HUDEP-2 (cell line): ENCODE measurements around the gene TNFRSF18.

Experiments used
- DNase-seq, 76 experiments: peaks; one replicate each; lab custom pipeline; 2025; ENCODE audit not compliant: unreplicated experiment in 76 of 76; lab: John Stamatoyannopoulos, UW

The TNFRSF18 gene

DNA sequence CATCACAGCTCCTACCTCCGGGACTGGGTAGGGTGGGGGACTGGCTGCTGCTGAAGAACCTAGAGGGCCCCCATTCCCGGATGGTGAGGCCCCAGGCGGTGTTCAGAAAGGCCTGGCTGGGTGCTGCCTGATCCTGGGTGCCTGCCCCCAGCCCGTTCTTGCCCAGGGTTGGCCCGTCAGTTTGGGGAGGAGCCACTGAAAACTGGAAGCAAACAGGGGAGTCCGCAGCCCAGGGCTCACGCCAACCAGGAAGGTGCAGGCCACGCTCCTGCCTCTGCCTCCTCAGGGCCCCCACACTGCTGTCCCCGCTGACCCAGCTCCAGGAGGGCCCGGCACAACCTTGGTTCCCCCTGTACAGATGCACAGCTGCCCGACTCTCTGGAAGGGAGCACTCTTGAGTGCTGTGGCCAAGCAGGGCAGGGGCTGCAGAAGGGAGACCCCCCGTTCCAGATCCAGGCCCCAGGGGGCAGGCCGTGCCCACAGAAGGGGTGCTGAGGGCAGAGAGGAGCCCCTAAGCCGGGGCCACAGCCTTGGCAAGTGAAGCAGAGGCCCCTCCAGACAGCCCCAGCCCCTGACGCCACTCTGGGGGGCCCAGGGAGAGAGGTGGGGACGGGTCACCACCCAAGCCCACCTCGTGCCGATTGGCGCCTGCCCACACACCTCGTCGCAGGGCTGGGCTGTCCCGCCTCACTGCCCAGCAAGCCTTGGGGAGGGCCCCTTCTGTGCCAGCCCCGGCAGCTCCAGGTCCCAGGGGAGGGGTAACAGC is 34.6 kb upstream of the TNFRSF18 start:
- DNase-seq: no peak

DNA sequence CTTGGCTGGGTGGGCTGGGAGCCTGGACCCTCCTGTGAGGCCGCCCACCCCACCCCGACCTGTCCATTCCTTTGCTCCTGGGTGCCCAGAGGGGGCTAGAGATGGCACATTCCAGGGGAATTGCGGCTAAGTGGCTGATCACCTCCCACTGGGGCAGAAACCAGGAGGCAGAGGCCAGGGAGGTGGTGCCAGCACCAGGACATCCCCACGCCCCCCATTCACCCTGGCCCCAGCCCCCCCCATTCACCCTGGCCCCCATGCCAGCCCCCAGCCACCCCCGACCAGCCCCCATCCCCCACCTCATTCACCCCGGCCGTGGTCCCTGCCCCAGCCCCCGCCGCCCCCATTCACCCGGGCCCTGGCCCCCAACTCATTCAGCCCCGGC is 33.9 kb upstream of the TNFRSF18 start:
- no peak for DNase-seq

DNA sequence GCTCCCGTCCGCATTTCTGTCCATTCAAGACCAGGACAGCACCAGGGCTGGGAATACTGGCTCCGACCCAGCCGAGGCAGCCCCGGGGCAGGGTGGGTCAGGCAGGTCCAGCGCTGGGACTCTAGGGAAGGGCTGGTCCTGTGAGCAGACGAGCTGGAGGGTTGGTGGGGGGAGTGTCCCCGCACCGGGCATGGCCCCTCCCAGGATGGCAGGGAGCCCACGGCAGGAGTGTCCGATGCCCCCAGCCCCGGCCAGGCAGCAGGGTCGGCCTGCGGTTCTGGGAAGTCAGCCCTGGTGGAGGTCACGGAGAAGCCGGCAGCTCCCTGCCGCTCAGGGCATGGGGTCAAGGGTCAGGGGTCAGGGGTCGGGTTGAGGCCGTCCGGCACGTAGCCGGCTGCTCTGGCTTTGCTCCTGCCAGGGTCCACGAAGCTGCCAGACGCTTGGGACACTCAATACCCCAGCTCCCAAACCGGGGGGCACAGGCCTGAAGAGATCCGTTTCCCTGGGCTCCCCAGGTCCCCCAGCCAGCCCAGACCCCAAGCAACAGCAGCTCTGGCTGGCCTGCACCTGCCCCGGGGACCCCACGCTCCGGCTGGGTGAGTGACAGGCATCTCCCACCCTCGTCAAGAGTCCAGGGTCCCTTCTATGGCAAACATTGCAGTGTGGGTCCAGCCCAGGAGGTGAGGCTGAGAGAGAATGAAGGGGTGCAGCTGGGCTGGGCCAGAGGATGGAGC is 33.4 kb upstream of the TNFRSF18 start:
- DNase-seq: no peak

DNA sequence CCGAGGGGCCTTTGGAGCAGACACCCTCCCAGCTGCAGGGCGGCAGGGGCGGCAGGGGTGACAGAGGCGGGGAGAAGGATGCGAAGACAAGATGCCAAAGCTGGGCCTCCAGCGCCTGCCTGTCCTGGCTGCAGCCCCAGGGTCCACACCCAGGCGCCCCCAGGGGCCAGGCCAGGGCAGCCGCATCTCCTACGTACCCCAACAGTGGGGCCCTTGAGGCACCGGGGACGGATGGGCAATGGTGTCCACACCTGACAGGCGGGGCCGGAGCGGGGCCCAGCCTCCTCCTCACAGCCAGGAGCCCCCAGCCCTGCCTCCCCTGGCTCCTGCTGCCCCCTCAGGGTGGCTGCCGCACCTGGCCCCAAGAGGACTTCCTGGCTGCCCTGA is 32.8 kb upstream of the TNFRSF18 start:
- DNase-seq: no peak

DNA sequence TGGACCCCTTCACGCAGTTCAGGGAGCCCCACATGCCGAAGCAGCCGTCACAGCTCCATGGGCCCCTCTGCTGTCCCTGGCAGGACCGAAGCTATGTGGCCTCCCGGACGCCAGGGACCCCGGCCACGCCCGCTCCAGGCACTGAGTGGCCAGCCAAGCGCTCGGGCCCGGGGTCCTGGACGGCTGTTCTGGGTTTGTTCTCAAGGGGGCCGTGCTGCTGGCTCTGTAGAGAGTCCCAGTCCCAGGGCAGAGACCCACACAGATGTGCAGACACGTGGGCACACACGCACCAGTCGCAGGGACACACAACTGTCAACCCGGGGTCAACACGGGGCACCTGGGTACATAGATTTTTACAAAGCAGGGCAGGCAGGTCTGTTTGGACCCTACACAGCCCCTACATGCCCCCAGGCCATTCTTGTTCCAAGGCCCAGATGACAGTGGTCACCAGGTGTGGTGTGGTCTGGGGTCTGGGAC is 32.3 kb upstream of the TNFRSF18 start:
- no peak for DNase-seq

DNA sequence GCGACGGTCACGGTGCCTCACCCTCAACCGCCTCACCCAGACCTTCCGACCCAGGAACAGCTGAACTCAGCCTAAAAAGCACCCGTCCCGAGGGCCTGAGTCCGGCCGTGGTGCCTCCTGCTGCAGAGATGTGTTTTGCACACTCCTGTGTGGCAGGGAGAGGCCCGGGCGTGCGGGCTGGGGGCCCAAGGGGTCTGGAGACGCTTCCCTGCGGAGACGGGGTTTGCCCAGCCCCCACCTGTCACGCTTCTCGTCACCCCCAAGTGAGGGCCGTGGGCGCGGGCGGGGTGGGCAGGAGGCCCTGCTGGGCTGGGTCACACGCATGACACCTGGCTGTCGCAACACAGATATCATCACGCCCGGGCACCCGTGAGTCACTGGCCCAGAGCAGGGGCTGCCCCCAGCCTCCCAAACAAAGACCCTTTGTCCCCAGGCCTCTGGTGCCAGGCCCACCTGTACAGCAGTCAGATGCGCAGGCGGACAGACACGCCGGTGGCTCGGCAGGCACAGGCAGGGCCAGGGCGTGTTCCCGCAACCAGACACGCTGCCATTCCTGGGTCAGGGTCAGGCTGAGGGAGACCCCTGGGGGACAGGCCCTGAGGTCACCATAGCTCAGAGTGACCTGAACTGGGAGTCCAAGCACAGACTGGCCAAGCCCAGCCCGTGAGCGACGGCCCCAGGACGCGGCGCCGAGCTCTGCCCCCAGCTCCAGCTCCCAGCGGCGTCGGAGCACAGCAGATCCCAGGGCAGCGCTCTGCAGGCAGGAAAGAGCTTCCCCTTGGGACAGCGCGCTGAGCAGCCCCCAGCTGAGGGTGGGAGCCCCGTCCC is 31.7 kb upstream of the TNFRSF18 start:
- no peak for DNase-seq

DNA sequence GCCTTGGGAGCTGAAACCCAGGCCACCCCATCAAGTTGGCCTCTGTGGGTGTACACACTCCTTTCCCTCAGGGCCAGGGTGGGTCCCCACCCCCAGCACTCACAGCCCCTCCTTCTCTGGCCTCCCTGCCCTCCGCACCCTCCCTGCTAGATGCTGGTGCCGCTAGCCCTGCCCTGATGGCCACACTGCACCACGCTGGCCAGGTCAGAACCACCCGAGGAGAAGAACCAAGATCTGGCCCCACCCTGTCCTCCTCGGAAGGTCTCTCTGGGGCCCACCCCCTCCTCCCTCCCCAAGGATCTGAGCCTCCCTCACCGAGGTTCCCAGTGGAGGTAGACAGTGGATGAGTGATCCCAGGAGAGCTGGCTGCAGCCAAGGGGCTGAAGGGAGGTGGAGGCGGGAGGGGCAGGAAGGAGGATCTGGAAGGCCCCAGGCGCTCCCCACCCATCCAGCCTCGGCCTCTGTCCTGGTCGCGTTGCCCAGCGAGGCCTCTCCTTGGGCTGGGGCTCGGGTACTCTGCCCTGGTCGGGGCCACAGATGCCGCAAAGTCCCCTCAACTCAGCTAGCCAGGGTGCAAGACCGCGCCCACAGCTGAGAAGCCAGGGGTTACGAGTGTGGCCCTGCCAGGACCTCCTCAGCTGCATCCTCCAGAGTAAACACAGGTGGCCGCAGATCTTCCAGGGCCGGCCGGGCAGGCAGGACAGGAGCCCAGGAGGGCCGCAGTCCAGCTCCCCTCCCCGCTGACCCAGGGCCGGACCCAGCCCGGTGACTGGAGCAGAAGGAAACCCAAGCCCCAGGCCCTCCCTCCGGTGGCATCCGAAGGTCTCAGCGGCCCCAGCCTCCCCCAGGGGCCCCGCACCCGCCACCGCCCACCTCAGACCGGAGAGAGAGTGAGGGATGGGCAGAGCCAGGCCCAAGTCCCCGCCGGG is 30.8 kb upstream of the TNFRSF18 start:
- DNase-seq: peak in 1 of 76 experiments; percentile 12

DNA sequence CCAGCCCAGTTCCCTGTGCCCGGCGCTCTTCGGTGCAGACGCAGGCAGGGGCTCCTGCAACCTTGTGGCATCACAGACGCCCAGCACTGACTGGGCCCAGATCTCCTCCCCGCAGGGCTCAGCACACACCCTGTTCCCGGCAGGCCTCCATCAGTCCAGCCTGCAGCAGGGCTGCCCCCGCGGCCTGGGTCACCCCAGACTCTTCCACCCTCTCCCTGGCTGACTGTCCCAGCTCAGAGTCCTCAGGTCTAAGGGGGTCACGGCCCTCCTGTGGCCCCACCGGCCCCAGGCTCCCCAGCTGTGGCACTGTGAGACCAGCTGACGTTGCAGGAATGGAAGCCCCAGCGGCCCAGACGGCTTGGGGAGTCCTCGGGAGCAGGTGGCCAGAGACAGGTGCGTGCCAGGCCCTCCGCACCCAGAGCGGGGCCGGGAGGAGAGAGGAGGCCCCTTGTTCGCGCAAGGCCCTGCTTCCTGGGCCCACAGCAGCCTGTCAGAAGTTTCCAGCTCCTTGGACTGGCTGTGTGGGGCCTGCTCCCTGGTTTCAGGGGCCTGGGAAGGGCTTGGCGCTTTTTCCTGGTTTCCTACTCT is 29.9 kb upstream of the TNFRSF18 start:
- DNase-seq: no peak

DNA sequence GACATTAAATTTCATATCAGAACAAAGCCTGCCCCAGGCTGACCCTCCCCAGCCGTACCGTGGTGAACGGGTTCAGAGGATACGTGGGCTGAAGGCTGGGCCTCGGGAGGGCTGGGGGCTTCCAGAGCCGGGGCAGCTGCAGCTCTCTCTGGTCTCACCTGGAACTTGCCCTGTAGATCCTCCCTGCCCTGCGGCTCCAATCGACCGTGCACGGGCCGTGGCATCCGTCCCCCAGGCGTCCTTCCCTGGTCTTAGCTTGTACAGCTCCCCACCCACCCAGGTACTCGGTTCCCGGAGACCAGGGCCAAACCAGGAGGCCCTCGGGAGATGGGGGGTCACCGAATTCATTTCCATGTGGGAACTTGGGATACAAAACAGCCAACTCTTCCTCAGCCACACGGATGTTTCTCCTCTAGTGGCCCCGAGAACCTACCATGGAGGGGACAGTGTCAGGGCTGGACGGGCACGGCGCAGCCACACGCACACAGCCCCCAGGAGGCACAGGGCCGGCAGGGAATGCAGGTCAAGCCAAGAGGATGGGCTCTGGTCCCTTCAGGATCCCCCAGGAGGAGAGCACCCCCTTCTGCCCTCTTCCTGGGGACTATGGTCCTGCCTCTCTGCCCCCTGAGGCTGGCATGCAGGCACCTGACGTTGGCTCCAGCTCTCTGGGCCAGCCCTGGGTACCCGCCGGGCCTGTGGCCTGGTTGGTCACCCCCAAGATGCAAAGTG is 28.8 kb upstream of the TNFRSF18 start:
- no peak for DNase-seq

DNA sequence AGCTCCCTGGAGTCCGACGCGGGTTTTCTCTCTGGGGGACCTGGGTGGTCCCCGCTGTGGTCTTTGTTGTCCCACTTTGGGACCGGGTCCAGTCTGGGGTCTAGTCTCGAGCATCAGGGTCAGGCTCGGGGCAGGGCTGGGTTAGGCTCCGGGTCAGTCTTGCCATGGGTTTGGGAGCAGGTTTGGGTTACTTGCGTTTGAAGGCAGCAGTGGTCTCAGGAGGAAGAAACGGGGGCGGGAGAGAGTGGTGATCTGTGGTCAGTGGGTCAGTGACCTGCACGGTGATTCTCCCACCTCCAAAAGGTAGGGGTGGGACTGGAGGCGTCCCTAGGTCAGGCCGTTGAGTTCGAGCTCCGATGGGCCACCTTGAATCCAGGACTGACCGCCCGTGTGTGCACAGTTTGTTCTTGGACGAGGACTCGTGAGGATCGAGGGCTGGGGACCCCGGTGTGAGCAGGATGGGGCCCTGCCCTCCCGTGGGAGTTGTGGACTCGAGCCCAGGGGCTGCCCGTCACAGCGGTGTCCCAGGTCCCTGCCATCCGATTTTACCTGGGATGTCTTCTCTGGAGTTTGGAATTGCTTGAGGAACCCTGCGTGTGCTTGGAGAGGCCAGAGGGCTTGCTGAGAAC is 27.9 kb upstream of the TNFRSF18 start:
- DNase-seq: no peak

DNA sequence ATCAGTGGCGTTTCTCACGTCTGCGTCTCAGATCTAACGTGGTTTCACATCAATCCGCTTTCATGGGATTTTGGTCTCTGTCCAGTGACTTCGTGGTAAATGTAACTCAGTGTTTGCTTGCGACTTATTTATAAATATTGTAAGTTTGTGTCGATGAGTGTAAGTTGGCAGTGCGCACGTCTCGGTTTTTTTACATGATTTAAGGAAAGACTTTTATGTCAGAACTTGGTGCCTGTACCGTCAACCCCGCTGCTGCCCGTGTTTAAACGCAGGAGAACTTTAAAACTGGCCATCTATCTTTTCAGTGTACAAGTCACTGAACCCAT is 27.1 kb upstream of the TNFRSF18 start:
- DNase-seq: no peak

DNA sequence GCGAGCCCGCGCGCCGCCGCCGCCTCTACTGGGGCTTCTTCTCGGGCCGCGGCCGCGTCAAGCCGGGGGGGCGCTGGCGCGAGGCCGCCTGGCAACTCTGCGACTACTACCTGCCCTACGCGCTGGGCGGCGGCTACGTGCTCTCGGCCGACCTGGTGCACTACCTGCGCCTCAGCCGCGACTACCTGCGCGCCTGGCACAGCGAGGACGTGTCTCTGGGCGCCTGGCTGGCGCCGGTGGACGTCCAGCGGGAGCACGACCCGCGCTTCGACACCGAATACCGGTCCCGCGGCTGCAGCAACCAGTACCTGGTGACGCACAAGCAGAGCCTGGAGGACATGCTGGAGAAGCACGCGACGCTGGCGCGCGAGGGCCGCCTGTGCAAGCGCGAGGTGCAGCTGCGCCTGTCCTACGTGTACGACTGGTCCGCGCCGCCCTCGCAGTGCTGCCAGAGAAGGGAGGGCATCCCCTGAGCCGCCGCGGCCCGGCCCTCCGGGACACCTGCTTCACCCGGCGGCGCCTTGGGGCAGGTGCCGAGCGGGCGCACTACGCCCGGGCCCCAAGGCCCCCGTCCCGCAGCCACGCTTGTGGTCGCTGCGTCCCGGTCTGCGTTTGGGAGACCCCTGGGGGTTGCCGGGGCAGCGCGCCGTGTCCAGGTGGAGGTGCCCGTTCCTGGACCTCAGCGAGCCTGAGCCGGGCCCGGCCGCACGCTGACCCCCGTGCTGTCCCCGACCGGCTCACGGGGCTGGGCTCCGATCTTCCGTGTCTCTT is 26.6 kb upstream of the TNFRSF18 start:
- DNase-seq: peak in 6 of 76 experiments; percentile 23 to 45 (median 40)

DNA sequence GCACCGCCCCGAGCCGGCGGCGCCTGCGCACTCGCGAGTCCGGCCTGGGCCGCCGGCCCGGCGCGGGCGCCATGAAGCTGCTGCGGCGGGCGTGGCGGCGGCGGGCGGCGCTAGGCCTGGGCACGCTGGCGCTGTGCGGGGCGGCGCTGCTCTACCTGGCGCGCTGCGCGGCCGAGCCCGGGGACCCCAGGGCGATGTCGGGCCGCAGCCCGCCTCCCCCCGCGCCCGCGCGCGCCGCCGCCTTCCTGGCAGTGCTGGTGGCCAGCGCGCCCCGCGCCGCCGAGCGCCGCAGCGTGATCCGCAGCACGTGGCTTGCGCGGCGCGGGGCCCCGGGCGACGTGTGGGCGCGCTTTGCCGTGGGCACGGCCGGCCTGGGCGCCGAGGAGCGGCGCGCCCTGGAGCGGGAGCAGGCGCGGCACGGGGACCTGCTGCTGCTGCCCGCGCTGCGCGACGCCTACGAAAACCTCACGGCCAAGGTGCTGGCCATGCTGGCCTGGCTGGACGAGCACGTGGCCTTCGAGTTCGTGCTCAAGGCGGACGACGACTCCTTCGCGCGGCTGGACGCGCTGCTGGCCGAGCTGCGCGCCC is 25.9 kb upstream of the TNFRSF18 start, which contains the start of gene B3GALT6:
Gene B3GALT6, plus strand, starts transcription at position 30 of the 588 bp plus-strand sequence. Its CDS starts 42 bp downstream, at position 72.
- peak in 15 of 76 experiments; percentile 37 to 62 (median 48) for DNase-seq

DNA sequence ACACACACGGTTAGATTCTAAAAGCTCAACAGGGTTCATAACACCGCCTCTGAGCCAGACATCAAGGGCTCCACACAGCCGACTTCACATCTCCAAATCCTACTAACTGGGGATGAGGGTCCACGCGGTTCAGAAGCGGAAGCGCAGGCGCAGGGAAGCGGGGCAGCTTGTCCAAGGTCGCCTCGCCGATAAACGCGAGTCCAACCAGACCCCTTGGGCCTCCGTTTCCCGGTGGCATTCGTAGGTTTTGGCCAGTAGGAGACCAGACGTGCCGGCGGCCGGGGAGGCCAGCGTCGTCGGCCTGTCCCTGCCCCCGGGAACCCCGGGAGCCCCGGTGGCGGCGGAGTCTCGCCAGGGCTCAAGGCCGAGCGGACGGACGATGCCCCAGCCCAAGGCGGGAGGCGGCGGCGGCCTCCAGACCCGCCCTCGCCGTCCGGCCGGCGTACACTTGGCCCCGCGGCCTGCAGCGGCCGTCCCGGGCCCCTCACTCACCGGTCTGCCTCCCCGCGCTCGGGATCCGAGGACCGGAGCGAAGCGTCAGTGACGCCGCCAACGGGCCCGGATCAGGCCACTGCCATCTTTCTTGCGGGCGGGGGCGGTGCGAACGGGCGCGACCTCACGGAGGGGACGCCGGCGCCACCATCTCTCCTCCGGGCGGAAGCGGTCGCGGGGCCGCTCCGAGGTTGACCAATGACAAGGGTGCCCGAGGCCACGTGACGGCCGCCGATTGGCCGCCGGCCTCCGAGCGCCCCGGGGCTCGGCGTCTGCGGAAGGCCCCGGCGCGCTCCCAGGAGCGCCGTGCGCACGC is 25.2 kb upstream of the TNFRSF18 start, which contains the start of gene SDF4:
Gene SDF4, minus strand, starts transcription at position 602 of the 808 bp plus-strand sequence. CDS start 3,229 bp downstream, outside the sequence.
- peak in 74 of 76 experiments; percentile 56 to 96 (median 91) for DNase-seq

DNA sequence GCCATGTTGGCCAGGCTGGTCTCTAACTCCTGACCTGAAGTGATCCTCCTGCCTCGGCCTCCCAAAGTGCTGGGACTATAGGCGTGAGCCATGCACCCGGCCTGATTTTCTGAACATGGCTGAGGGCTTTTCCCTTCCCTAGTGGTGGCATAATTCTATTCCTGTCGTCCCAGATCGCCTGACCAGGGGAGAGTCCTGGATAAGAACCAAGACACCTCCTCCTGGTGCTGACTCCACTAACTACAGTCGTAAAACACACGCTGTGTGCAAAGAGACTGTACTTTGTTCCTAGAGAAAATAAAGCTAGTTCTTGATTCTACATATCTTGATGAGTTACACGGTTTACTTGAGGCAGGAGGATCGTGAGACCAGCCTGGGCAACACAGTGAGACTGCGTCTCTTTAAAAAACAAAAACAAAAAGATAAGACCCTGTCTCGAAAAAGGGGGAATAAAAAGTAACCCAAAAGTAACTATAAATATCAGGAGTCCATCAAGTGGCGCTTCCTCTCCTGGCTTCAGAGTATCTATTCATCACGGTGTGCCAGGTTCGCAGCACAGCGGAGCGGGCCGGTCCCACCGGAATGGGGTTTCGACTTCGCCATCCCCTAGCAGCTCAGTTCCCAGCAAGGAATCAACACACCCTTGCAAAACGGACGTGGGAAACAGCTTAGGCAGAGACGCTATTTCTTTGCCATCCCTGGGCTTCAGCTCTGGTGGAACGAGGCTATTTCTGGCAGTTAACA is 24.4 kb upstream of the TNFRSF18 start:
- peak in 34 of 76 experiments; percentile 5 to 57 (median 24) for DNase-seq

DNA sequence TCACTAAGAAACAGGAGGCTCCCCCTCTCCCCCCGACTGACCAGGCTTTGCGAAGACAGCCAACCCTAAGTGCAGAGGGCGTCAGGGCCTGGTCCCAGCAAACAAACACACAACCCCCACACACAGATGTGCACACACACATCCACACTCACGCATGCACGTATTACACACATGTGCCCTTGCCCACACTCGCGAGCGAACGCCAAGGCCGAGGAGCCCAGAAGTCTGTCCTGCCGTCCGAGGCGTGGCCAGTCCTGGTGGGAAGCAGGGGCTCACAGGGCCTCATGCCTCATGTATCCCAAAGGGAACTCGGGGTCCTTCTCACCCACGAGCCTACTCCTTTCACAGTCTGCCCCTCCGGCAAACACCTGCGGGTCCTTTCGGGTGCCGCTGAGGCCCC is 23.4 kb upstream of the TNFRSF18 start:
- no peak for DNase-seq
